KMS-11 (cell line): ENCODE data around the gene BAIAP2L1.

Source experiments
- H2AFZ ChIP-seq: fragments of 200-600 bp; sonication (generic); 2 replicates; pipeline ENCODE4 v1.6.1; 2016; ENCODE audit warnings: antibody characterized with exemption, mixed run types, low read depth
- H3K27ac ChIP-seq: fragments of 200-600 bp; sonication (generic); 2 replicates; pipeline ENCODE4 v1.6.1; 2016; ENCODE audit warnings: mild to moderate bottlenecking, mixed run types
- H3K27me3 ChIP-seq: fragments of 200-600 bp; sonication (generic); 2 replicates; pipeline ENCODE4 v1.6.1; 2017; ENCODE audit warnings: mild to moderate bottlenecking, low read depth, mixed run types, moderate library complexity; ENCODE audit not compliant: insufficient read depth
- H3K36me3 ChIP-seq: fragments of 200-600 bp; sonication (generic); 2 replicates; pipeline ENCODE4 v1.6.1; 2017; ENCODE audit warnings: mild to moderate bottlenecking, mixed run types; ENCODE audit not compliant: insufficient read depth
- H3K4me1 ChIP-seq: fragments of 200-600 bp; sonication (generic); 2 replicates; pipeline ENCODE4 v1.6.1; 2016; ENCODE audit warnings: mild to moderate bottlenecking, low read depth, mixed run types; ENCODE audit not compliant: poor library complexity, severe bottlenecking
- H3K4me2 ChIP-seq: fragments of 200-600 bp; sonication (generic); 2 replicates; pipeline ENCODE4 v1.7.0; 2016; ENCODE audit warnings: mild to moderate bottlenecking, mixed run types
- H3K4me3 ChIP-seq: fragments of 200-600 bp; sonication (generic); IDR thresholded peaks from 2 replicates; pipeline ENCODE4 v1.6.1; 2017; ENCODE audit warnings: low read depth, low read length, mixed read lengths; ENCODE audit not compliant: insufficient read depth
- H3K79me2 ChIP-seq: fragments of 200-600 bp; sonication (generic); 2 replicates; pipeline ENCODE4 v1.6.1; 2016; ENCODE audit warnings: low read depth, mixed run types; ENCODE audit not compliant: insufficient read depth
- H3K9ac ChIP-seq: fragments of 200-600 bp; sonication (generic); 2 replicates; pipeline ENCODE4 v1.6.1; 2016; ENCODE audit warnings: mild to moderate bottlenecking, mixed run types
- H4K20me1 ChIP-seq: fragments of 200-600 bp; sonication (generic); 2 replicates; pipeline ENCODE4 v1.6.1; 2016; ENCODE audit warnings: mild to moderate bottlenecking, mixed run types; ENCODE audit not compliant: insufficient read depth
- CTCF ChIP-seq: fragments of 200-600 bp; sonication (generic); conservative IDR thresholded peaks from 2 replicates; pipeline ENCODE4 v1.6.1; 2017; ENCODE audit warnings: low read depth, mild to moderate bottlenecking, antibody characterized with exemption, low read length, moderate library complexity, mixed read lengths

Gene BAIAP2L1

GRCh38 chr7:98365863-98366561 lies 34.9 kb downstream of the BAIAP2L1 start:
- H4K20me1 ChIP-seq: no peaks in the 10 kb centered on the region
- no peaks in the 10 kb centered on the region for H3K79me2 ChIP-seq
- no peak overlapping the region for H3K27ac ChIP-seq
- no peaks in the 10 kb centered on the region for H3K4me1 ChIP-seq
- H3K9ac ChIP-seq: no peak overlapping the region
- H3K4me3 ChIP-seq: no peak overlapping the region
- H2AFZ ChIP-seq: no peak overlapping the region
- no peaks in the 10 kb centered on the region for H3K36me3 ChIP-seq
- H3K4me2 ChIP-seq: no peak overlapping the region
- TF ChIP-seq CTCF: no peak
- H3K27me3 ChIP-seq: no peaks in the 10 kb centered on the region

GRCh38 chr7:98364220-98364619 lies 36.7 kb downstream of the BAIAP2L1 start:
- Histone ChIP-seq H3K79me2 (no peaks in the 10 kb centered on the region), H3K4me2 (no peak overlapping the region), H3K36me3 (no peaks in the 10 kb centered on the region), H3K27me3 (no peaks in the 10 kb centered on the region), H2AFZ (no peak overlapping the region), H4K20me1 (no peaks in the 10 kb centered on the region), H3K4me3 (no peak overlapping the region), H3K27ac (no peak overlapping the region), H3K4me1 (no peaks in the 10 kb centered on the region), H3K9ac (no peak overlapping the region)
- no peak for TF ChIP-seq CTCF

- TF ChIP-seq CTCF: no peak
- H3K4me2 ChIP-seq: no peak overlapping the region
These were observed 38.4 kb downstream of the BAIAP2L1 start for GRCh38 chr7:98362517-98362916.

GRCh38 chr7:98360221-98361130 lies 40.4 kb downstream of the BAIAP2L1 start:
- Histone ChIP-seq H4K20me1 (no peaks in the 10 kb centered on the region), H2AFZ (no peak overlapping the region), H3K4me1 (no peaks in the 10 kb centered on the region), H3K4me3 (no peak overlapping the region), H3K9ac (no peak overlapping the region), H3K79me2 (no peaks in the 10 kb centered on the region), H3K4me2 (no peak overlapping the region), H3K36me3 (no peaks in the 10 kb centered on the region), H3K27me3 (no peaks in the 10 kb centered on the region), H3K27ac (no peak overlapping the region)
- no peak for TF ChIP-seq CTCF

More at GRCh38 chr7:98362517-98362916, 38.4 kb downstream of the BAIAP2L1 start:
- Histone ChIP-seq H3K4me1 (no peaks in the 10 kb centered on the region), H3K27me3 (no peaks in the 10 kb centered on the region), H3K9ac (no peak overlapping the region), H3K4me3 (no peak overlapping the region), H3K27ac (no peak overlapping the region), H4K20me1 (no peaks in the 10 kb centered on the region), H2AFZ (no peak overlapping the region), H3K36me3 (no peaks in the 10 kb centered on the region), H3K79me2 (no peaks in the 10 kb centered on the region)
